ENCODE results near the gene LDLRAD2. TPM values are rescaled to one million over a fixed set of nuclear protein-coding genes. Genes with fewer than 3 reads are reported as not detected.
A peak's percentile ranks its signal among the peaks of the same experiment; 100 is the strongest.
"Not testable (repeated sequence)": the region's sequence is repeated elsewhere in the genome, so short reads cannot be mapped to it uniquely, and the experiment has no call there.

The LDLRAD2 gene
- total RNA-seq, 2 donors from 2014 or later: 0.09 to 0.39 TPM

DNA sequence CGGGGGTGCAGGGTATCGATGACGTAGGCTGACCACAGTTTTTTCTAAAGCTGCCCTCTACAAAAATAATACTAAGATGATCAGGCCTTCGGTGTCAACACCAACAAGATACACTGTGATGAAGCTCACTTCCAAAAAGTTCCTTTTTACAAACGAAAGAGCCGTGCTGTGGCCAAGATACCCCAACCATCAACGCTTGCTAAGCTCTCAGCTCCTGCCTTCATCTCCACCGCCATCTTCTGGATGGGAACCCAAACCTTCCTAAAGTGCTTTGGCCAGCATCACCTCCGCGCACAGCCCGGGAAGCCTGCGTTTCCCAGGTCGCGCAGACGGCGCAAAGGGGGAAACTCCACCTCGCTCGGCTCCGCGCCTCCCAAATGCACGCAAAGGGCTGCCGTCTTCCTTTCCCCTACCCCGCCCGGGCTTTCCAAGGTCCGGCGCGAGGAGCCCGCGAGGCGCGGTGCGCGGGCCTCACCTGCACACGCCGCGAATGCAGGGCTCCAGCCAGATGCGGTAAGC is 29.7 kb upstream of the LDLRAD2 start:
- ATAC-seq (peak; percentile 31), DNase-seq (peak in 1 of 2 donors; percentile 53)
- intact Hi-C loops (cut with DNase I, micrococcal nuclease): no loop called here

DNA sequence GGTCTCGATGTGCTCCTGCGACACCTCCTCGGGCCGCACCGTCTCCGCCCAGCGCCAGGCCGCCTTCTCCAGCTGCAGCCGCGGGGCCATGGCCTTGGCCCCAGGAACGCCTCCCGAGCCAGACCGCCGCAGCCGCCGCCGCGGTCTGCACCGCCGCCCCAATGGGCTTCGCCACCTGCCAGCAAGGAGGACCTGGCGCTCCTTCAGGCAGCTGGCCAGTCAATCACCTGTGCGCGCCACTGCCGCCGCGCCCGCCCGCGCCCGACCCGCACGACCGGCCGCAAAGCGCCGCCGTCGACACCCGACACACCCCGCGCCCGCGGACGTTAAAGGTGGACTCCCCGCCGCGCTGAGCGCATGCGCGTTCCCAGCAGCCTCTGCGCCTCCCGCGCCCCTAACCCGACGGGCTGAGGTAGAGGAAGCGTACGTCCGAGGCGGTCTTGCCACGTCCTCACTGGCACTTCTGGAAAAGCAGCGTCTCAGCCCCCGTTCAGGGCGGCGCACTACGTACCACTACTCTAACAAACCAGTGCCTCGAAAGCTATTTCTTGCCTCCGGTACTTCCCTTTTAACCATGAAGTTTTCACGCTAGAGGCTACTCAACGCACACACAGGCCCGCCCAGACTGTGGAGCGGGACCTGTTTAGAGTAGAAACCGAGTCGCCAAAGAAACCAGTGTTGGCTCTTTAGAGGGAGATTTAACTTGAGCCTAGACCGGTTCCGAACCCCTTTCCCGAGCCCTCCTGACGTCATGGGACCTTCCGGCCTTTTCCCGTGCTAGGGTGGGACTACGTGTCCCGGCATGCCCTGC is 29.0 kb upstream of the LDLRAD2 start, which contains the start of gene USP48:
USP48 (minus strand) TSS at position 282 of the 811 bp plus-strand sequence; CDS start at position 90, 192 bp downstream.
- peak; percentile 87 for ATAC-seq
- DNase-seq: peak; percentile 97
- intact Hi-C loops (cut with DNase I, micrococcal nuclease): no loop called here

DNA sequence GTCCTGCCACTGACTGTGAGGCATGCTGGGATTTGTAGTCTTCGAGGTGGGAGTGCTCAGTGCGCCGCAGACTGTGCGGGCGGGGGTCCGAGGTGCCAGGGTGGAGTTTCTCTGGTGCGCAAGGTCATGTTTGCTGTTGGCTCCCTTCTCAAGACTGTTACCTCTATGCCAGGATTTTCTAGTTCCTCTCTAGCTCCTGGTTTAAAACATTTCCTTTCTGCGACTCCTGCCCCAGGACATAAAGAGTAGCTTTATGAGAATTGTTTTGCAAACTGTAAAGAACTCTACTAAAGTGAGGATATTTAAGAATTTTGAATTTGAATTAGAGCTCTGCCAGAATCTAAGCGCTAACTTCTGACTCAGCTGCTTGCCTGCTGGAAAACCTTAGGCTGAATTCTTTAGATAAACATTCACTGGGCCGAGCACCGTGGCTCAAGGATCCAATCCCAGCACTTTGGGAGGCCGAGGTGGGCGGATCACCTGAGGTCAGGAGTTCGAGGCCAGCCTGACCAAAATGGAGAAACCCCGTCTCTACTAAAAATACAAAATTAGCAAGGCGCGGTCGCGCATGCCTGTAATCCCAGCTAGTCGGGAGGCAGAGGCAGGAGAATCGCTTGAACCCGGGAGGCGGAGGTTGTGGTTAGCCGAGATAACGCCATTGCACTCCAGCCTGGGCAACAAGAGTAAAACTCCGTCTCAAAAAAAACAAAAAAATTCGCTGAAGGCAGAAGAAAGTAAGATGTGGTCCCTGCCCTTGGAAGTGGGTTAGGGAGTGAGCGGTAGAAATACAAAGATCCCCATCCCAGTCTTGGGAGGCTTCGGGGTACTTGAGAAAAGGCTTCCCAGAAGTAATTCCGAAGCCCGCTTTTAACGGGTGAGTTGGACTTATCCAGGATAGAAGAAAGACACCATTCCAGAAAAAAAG is 28.1 kb upstream of the LDLRAD2 start:
- ATAC-seq (no peak), DNase-seq (peak in 1 of 2 donors; percentile 47)
- intact Hi-C loops (cut with DNase I, micrococcal nuclease): no loop called here

DNA sequence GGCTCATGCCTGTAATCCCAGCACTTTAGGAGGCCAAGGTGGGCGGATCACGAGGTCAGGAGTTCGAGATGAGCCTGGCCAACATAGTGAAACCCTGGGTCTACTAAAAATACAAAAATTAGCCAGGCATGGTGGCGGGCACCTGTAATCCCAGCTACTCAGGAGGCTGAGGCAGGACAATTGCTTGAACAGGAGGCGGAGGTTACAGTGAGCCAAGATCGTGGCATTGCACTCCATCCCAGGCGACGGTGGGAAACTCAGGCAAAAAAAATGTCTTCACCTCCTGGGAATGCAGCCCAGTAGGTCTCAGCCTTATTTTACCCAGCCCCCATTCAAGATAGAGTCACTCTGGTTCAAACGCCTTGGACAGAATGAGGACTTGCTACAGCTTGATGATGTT is 26.3 kb upstream of the LDLRAD2 start:
- DNase-seq; ATAC-seq; intact Hi-C loops (cut with DNase I, micrococcal nuclease): not testable (repeated sequence)

DNA sequence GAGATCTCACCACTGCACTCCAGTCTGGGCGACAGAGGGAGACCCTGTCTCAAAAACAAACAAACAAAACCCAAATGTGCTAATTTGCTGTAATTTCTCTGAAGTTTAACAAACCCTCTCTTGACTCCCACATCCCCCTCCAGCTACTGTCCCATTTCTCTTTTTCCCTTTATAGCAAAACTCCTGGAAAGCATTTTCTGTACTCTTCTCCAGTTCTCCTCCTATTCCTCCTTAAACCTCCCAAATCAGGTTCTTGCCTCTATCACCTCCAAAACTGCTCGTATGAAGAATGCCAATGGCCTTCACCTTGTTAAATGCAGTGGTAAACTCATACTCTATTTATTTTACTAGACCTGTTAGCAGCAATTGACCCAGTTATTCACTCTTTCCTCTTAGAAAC is 25.4 kb upstream of the LDLRAD2 start:
- intact Hi-C loops (cut with DNase I, micrococcal nuclease): no loop called here
- DNase-seq: no peak
- ATAC-seq: no peak

DNA sequence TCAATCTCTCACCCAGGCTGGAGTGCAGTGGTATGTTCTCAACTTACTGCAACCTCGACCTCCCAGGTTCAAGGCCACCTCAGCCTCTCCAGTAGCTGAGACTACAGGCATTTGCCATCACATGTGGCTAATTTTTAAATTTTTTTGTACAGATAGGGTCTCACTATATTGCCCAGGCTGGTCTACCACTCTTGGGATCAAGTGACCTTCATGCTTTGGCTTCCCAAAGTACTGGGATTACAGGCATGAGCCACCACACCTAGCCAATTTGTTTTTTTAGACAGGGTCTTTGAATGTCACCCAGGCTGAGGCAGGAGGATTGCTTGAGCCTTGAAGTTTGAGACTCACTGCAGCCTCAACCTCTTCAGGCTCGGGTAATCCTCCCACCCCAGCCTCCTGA is 19.0 kb upstream of the LDLRAD2 start:
- ATAC-seq (no peak), DNase-seq (no peak)
- intact Hi-C loops (cut with DNase I, micrococcal nuclease): no loop called here

DNA sequence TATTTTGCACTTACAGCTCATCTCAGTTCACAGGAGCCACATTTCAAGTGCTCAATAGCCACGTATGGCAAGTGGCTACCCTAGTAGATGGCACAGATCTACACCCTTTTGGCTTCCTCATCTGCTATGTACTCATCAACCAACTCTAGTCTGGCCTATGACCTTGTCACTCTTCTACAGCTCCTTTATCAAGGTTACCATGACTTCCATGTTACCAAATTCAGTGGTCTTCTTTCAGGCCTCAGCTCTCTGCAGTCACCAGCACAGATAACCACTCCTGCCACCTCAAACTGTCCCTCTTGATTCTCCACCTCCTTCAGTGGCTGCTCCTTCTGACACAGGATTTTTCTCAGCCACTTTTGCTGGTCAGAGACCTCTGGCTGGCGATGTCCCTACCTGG is 17.4 kb upstream of the LDLRAD2 start:
- intact Hi-C loops (cut with DNase I, micrococcal nuclease): no loop called here
- ATAC-seq (no peak), DNase-seq (no peak)

DNA sequence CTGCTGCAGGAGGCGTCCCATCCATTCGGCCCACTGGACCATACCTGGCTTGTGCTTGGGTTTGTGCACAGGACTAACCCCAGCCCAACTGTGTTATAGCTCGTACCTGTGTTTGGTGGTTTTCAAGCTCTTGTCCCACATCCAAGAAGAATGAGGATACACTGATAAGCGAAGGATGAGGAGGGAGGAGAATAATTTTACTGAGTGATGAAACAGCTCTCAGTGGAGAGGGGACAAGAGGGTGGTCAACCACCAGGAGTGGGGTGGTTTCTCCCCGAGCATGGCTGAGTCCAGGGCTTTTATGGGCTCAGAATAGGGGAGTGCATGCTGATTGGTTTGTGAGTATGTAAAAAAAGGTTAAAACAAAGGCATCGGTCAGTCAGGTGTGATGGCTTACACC is 17.0 kb upstream of the LDLRAD2 start:
- ATAC-seq (no peak), DNase-seq (no peak)
- intact Hi-C loops (cut with DNase I, micrococcal nuclease): no loop called here

DNA sequence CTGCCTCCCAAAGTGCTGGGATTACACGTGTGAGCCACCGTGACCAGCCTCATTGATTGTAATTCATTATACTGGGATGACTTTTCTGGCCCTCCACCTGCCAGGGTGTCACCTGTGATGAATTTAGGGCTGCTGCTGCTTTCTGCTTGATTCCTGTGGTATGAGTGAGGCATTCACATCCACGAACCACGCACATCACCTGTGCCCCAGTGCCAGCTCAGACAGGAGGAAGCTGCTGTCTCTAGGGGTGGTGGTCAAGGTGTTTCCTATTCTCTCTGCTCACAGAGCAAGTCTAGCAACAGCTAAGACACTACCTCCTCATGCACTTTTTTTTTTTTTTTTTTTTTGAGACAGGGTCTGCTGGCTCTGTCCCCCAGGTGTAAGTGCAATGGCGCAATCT is 12.3 kb upstream of the LDLRAD2 start:
- DNase-seq: no peak
- no peak for ATAC-seq
- intact Hi-C loops (cut with DNase I, micrococcal nuclease): no loop called here

DNA sequence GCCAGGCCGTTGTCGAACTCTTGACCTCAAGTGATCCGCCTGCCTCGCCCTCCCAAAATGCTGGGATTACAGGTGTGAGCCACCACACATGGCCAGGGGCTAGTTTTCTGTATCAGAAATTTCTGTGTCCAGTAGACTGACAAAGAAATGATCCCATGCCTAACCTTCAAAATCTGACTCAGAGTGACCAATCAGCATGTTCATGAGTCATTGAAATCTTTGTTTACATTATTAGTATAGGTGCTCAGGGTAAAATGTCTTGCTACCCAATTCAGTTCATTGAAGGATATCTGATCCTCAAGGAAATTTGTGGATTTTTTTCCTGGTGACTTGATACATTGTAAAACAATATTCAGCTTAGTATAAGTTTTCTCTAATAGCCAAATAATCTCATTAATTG is 11.0 kb upstream of the LDLRAD2 start:
- ATAC-seq (no peak), DNase-seq (no peak)
- intact Hi-C loops (cut with DNase I, micrococcal nuclease): no loop called here

DNA sequence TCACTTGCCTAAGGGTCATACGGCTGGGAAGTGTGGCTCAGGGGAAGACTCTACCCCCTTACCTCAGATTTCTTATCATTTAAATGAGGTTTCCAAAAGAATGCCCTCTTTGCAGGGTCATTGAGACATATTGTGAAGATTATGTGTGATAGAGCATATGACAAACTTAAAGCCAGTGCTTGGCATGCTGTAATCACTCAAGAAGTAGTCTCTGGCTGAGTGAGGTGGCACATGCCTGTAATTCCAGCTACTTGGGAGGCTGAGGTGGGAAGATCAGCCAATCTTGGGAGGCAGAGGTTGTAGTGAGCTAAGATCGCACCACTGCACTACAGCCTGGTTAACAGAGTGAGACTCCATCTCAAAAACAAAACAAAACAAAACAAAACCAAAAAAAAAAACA is 7.5 kb upstream of the LDLRAD2 start:
- ATAC-seq (no peak), DNase-seq (no peak)
- intact Hi-C loops (cut with DNase I, micrococcal nuclease): no loop called here

DNA sequence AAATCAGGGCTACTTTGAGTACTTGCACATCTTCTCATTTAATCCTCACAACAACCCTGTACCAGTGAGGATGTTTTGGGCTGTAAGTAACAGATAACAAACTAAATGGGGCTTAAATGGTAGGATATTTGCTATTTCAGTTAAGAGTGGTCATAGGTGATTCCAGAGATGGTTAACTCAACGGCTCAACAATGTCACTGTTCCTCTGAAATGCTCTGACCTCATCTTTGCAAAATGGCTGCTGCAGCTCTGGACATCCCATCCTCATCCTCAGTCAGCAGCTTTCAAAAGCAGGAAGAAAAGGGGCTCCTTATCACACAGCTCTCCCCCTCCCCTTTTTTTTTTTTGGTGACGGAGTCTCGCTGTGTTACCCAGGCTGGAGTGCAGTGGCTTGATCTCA is 1.5 kb downstream of the LDLRAD2 start:
- no peak for ATAC-seq
- no peak for DNase-seq
- intact Hi-C loops (cut with DNase I, micrococcal nuclease): no loop called here

DNA sequence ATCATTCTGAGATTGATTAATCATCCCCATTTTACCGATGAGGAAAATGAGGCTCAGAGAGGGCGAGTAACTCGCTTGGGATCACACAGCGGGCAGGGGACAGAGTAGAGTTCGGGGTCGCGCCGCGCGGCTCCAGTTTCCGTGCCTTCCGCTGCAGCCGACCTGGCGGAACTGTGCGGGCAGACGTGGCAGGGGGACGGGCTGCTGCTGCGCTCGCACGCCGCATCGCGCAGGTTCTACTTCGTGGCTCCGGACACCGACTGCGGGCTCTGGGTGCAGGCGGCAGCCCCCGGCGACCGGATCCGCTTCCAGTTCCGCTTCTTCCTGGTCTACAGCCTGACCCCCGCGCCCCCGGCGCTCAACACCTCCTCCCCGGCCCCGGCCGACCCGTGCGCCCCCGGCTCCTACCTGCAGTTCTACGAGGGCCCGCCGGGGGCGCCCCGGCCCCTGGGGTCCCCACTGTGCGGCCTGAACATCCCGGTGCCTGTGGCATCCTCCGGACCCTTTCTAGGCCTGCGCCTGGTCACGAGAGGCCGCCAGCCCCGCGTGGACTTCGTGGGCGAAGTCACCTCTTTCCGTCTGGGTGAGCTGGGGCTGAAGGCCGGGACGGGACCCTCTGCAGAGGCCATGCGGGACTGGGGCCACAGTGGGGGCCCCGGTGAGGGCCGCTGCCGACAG is 2.3 kb downstream of the LDLRAD2 start:
- peak; percentile 42 for ATAC-seq
- intact Hi-C loops (cut with DNase I, micrococcal nuclease): no loop called here
- peak in 1 of 2 donors; percentile 42 for DNase-seq

DNA sequence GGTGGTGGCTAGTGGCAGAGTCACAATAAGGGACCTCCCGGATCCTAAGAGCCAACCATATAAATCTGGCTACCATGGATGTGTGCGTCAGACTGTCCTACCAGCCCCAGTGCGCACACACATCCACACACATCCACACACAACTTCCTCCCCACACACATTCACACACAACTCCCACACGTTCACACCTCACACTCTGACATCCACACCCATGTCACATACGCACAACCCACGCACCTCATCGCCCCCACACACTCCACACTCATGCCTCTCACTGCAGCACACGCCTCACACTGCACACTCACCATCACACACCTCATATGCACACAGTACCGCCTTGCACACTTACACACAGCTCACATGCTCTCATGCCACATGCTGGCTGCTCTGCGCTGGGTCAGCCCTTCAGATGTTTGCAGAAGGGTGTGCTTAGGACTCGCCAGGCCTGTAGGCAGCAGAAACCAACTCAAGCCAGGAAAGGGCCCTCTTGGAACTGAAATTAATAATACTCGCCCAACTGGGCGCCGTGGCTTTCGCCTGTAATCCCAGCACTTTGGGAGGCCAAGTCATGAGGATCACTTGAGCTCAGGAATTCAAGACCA is 3.0 kb downstream of the LDLRAD2 start:
- intact Hi-C loops (cut with DNase I, micrococcal nuclease): no loop called here
- ATAC-seq (no peak), DNase-seq (no peak)

DNA sequence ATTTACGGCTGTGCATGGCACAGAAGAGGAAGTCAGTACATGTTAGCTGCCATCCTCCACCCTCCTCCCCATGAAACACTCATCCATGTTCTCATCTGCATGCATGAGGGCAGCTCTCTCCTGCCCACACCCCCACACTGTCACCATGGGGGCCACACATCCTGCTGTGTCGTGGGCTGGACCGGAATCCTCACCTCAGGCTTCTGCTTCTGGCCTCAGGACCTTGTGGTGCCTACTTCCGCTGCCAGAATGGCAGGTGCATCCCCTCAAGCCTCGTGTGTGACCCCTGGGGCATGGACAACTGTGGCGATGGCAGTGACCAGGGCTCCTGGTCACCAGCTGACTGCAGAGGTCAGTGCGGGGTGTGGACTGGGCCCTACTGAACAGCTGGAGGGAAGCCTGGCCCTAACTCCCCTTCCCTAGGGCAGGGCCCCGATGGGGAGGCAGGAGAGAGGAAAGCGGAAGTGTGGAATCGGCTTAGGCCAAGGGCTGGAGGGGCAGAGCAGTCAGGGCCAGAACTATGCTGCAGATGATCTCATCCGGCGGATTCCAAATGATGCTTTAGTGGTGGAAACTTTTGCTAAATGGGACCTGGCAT is 3.8 kb downstream of the LDLRAD2 start:
- ATAC-seq: no peak
- intact Hi-C loops (cut with DNase I, micrococcal nuclease): no loop called here
- no peak for DNase-seq

DNA sequence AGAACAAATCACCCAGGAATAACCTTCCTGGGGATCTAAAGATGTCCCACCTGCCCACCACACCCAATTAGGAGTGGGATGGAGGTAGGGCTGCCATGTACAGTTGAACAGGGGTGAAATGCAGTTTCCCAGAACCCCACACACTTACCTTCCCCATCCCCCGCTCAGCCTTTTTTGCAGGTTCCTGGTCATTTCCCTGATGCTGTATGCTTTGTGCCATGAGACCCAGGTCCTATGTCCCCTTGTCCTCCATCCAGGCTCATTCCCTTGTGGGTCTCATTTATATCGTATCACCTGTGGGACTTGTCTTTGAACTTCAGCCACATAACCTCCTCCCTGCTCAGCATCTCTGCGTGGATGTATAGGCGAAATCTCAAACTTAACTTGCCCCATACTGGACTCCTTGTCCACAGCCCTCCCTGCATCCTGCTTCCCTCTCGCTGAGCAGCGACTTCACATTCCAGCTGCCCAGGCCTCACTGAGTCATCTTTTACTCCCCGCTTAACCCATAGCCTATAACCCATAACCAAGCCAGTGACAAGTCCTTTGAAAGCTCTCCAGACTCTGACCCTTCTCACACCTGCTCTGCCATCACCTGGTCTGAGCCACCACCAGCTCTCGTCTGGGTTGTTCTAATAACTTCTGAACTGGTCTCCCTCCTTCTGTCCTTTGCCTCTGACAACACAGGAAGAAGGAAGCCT is 4.7 kb downstream of the LDLRAD2 start:
- peak; percentile 40 for ATAC-seq
- intact Hi-C loops (cut with DNase I, micrococcal nuclease): no loop called here
- no peak for DNase-seq

DNA sequence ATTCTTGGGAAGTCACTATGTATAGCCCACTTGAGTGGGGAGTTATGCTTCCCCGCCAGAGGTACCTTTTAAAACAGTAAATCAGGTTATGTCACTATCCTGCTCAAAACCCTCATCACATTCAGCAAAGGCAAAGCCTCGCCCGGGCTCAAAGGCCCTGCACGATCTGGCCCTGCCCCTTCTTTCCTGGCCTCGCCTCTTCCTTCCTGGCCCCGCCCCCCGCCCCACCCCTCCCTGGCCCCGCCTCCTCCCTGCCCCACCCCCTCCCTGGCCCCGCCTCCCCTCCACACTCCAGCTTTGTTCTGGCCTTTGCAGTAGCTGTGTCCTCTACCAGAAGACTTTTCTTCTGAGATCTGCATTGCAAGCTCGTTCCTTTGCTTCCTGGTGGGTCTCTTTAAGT is 6.6 kb downstream of the LDLRAD2 start:
- peak; percentile 81 for ATAC-seq
- intact Hi-C loops (cut with DNase I, micrococcal nuclease): no loop called here
- peak; percentile 62 for DNase-seq

Measured in left colon (tissue), 2 donors.